ENCODE measurements around the gene FRMD6.

The FRMD6 gene

GRCh38 chr14:51730684-51731083 is 79.0 kb downstream of the FRMD6 start:
- H2BK5ac ChIP-seq (ENCODE audit: low read depth, low read length, poor library complexity, severe bottlenecking), result no peak overlapping the region
- H4K91ac ChIP-seq (ENCODE audit: low read length), result no peak overlapping the region
- H3K4me2 ChIP-seq (ENCODE audit: low read length, poor library complexity, severe bottlenecking), result no peak overlapping the region
- H2BK120ac ChIP-seq (ENCODE audit: low read depth, low read length), result no peak overlapping the region
- H2BK12ac ChIP-seq (ENCODE audit: low read length in 2 of 2), result no peak overlapping the region
- H2BK15ac ChIP-seq (ENCODE audit: low read depth, poor library complexity, severe bottlenecking), result no peak overlapping the region
- no peak overlapping the region for H3K23ac ChIP-seq (ENCODE audit: low read length in 2 of 2)
- no peak overlapping the region for H3K27ac ChIP-seq (ENCODE audit: low read length, poor library complexity, severe bottlenecking)
- H2AK5ac ChIP-seq (ENCODE audit: low read length, severe bottlenecking), result no peak overlapping the region
- H4K8ac ChIP-seq (ENCODE audit: low read length), result no peak overlapping the region
- H2AFZ ChIP-seq (ENCODE audit: low read depth, low read length), result no peak overlapping the region
- H3K4ac ChIP-seq (ENCODE audit: low read depth in 1 of 2, low read length in 2 of 2), result no peak overlapping the region
- no peak for DNase-seq
- H3K4me3 ChIP-seq (ENCODE audit: insufficient read depth in 1 of 2, low read depth in 1 of 2, low read length in 2 of 2), result no peak overlapping the region
- H3K27me3 ChIP-seq (ENCODE audit: control insufficient read depth in 1 of 2, insufficient read depth in 1 of 2, low read length in 2 of 2), result no peaks in the 10 kb centered on the region
- no peak overlapping the region for H3K14ac ChIP-seq (ENCODE audit: low read length in 2 of 2)
- H3K18ac ChIP-seq (ENCODE audit: low read depth in 1 of 2, low read length in 2 of 2), result no peak overlapping the region
- no peak overlapping the region for H3K9ac ChIP-seq (ENCODE audit: low read length)
- peaks cover 1% of the 10 kb centered on the region for H3K4me1 ChIP-seq (ENCODE audit: control insufficient read depth, insufficient read depth, low read depth, low read length)
- no peaks in the 10 kb centered on the region for H3K9me3 ChIP-seq (ENCODE audit: control insufficient read depth, low read length)
- 100% methylated on average over 1 of the region's 2 CpGs for WGBS
- H3K79me1 ChIP-seq (replicated peaks; ENCODE audit: low read length, poor library complexity, severe bottlenecking), result peaks cover 1% of the 10 kb centered on the region
- peaks cover 8 to 58% of the 10 kb centered on the region in 2 experiments for H3K36me3 ChIP-seq (ENCODE audit: control insufficient read depth in 1 of 2, insufficient read depth in 2 of 2, low read depth in 1 of 2, low read length in 2 of 2)

- Histone ChIP-seq H3K9ac (ENCODE audit: low read length) (no peak overlapping the region), H3K4me3 (ENCODE audit: insufficient read depth in 1 of 2, low read depth in 1 of 2, low read length in 2 of 2) (no peak overlapping the region), H2BK120ac (ENCODE audit: low read depth, low read length) (no peak overlapping the region), H2BK15ac (ENCODE audit: low read depth, poor library complexity, severe bottlenecking) (no peak overlapping the region), H3K4me1 (ENCODE audit: control insufficient read depth, insufficient read depth, low read depth, low read length) (no peaks in the 10 kb centered on the region), H3K4ac (ENCODE audit: low read depth in 1 of 2, low read length in 2 of 2) (peak overlapping the region in 1 of 2 experiments; percentile 24), H3K23ac (ENCODE audit: low read length in 2 of 2) (no peak overlapping the region), H3K9me3 (ENCODE audit: control insufficient read depth, low read length) (no peaks in the 10 kb centered on the region), H4K91ac (ENCODE audit: low read length) (no peak overlapping the region), H3K18ac (ENCODE audit: low read depth in 1 of 2, low read length in 2 of 2) (no peak overlapping the region), H3K79me1 (replicated peaks; ENCODE audit: low read length, poor library complexity, severe bottlenecking) (no peaks in the 10 kb centered on the region), H3K4me2 (ENCODE audit: low read length, poor library complexity, severe bottlenecking) (no peak overlapping the region), H4K8ac (ENCODE audit: low read length) (no peak overlapping the region), H2AFZ (ENCODE audit: low read depth, low read length) (no peak overlapping the region), H3K27ac (ENCODE audit: low read length, poor library complexity, severe bottlenecking) (no peak overlapping the region), H2BK12ac (ENCODE audit: low read length in 2 of 2) (no peak overlapping the region), H3K27me3 (ENCODE audit: control insufficient read depth in 1 of 2, insufficient read depth in 1 of 2, low read length in 2 of 2) (no peaks in the 10 kb centered on the region), H2AK5ac (ENCODE audit: low read length, severe bottlenecking) (no peak overlapping the region), H2BK5ac (ENCODE audit: low read depth, low read length, poor library complexity, severe bottlenecking) (no peak overlapping the region), H3K36me3 (ENCODE audit: control insufficient read depth in 1 of 2, insufficient read depth in 2 of 2, low read depth in 1 of 2, low read length in 2 of 2) (peaks cover 5 to 39% of the 10 kb centered on the region in 2 experiments), H3K14ac (ENCODE audit: low read length in 2 of 2) (no peak overlapping the region)
- WGBS, result 90% methylated on average over 4 of the region's 4 CpGs
- no peak for DNase-seq
Measured at GRCh38 chr14:51732494-51733112, 80.9 kb downstream of the FRMD6 start.

GRCh38 chr14:51733147-51733546 is 81.4 kb downstream of the FRMD6 start:
- no peaks in the 10 kb centered on the region for H3K79me1 ChIP-seq (replicated peaks; ENCODE audit: low read length, poor library complexity, severe bottlenecking)
- WGBS, result no CpG with 5 or more reads among the region's 1 CpG
- H3K18ac ChIP-seq (ENCODE audit: low read depth in 1 of 2, low read length in 2 of 2), result no peak overlapping the region
- no peak overlapping the region for H2BK120ac ChIP-seq (ENCODE audit: low read depth, low read length)
- no peak overlapping the region for H4K8ac ChIP-seq (ENCODE audit: low read length)
- H2BK5ac ChIP-seq (ENCODE audit: low read depth, low read length, poor library complexity, severe bottlenecking), result no peak overlapping the region
- H3K4me2 ChIP-seq (ENCODE audit: low read length, poor library complexity, severe bottlenecking), result no peak overlapping the region
- no peak for DNase-seq
- H3K4ac ChIP-seq (ENCODE audit: low read depth in 1 of 2, low read length in 2 of 2), result no peak overlapping the region
- H3K14ac ChIP-seq (ENCODE audit: low read length in 2 of 2), result no peak overlapping the region
- H3K36me3 ChIP-seq (ENCODE audit: control insufficient read depth in 1 of 2, insufficient read depth in 2 of 2, low read depth in 1 of 2, low read length in 2 of 2), result peaks cover 3 to 33% of the 10 kb centered on the region in 2 experiments
- no peak overlapping the region for H4K91ac ChIP-seq (ENCODE audit: low read length)
- no peaks in the 10 kb centered on the region for H3K9me3 ChIP-seq (ENCODE audit: control insufficient read depth, low read length)
- no peak overlapping the region for H3K4me3 ChIP-seq (ENCODE audit: insufficient read depth in 1 of 2, low read depth in 1 of 2, low read length in 2 of 2)
- no peak overlapping the region for H2BK12ac ChIP-seq (ENCODE audit: low read length in 2 of 2)
- H2BK15ac ChIP-seq (ENCODE audit: low read depth, poor library complexity, severe bottlenecking), result no peak overlapping the region
- H3K23ac ChIP-seq (ENCODE audit: low read length in 2 of 2), result no peak overlapping the region
- H2AK5ac ChIP-seq (ENCODE audit: low read length, severe bottlenecking), result no peak overlapping the region
- H3K9ac ChIP-seq (ENCODE audit: low read length), result no peak overlapping the region
- no peak overlapping the region for H2AFZ ChIP-seq (ENCODE audit: low read depth, low read length)
- H3K27me3 ChIP-seq (ENCODE audit: control insufficient read depth in 1 of 2, insufficient read depth in 1 of 2, low read length in 2 of 2), result no peaks in the 10 kb centered on the region
- no peaks in the 10 kb centered on the region for H3K4me1 ChIP-seq (ENCODE audit: control insufficient read depth, insufficient read depth, low read depth, low read length)
- no peak overlapping the region for H3K27ac ChIP-seq (ENCODE audit: low read length, poor library complexity, severe bottlenecking)

- no peak overlapping the region for H2BK12ac ChIP-seq (ENCODE audit: low read length in 2 of 2)
- H3K27me3 ChIP-seq (ENCODE audit: control insufficient read depth in 1 of 2, insufficient read depth in 1 of 2, low read length in 2 of 2), result no peaks in the 10 kb centered on the region
- H3K9ac ChIP-seq (ENCODE audit: low read length), result no peak overlapping the region
- WGBS, result 84% methylated on average over 3 of the region's 4 CpGs
- no peak overlapping the region for H2AFZ ChIP-seq (ENCODE audit: low read depth, low read length)
- no peak for DNase-seq
- no peak overlapping the region for H3K4me2 ChIP-seq (ENCODE audit: low read length, poor library complexity, severe bottlenecking)
- H3K14ac ChIP-seq (ENCODE audit: low read length in 2 of 2), result no peak overlapping the region
- H2BK5ac ChIP-seq (ENCODE audit: low read depth, low read length, poor library complexity, severe bottlenecking), result no peak overlapping the region
- H4K8ac ChIP-seq (ENCODE audit: low read length), result no peak overlapping the region
- H3K23ac ChIP-seq (ENCODE audit: low read length in 2 of 2), result no peak overlapping the region
- no peak overlapping the region for H3K4me3 ChIP-seq (ENCODE audit: insufficient read depth in 1 of 2, low read depth in 1 of 2, low read length in 2 of 2)
- no peak overlapping the region for H4K91ac ChIP-seq (ENCODE audit: low read length)
- H2BK15ac ChIP-seq (ENCODE audit: low read depth, poor library complexity, severe bottlenecking), result no peak overlapping the region
- no peak overlapping the region for H2AK5ac ChIP-seq (ENCODE audit: low read length, severe bottlenecking)
- no peaks in the 10 kb centered on the region for H3K79me1 ChIP-seq (replicated peaks; ENCODE audit: low read length, poor library complexity, severe bottlenecking)
- H3K27ac ChIP-seq (ENCODE audit: low read length, poor library complexity, severe bottlenecking), result no peak overlapping the region
- peaks cover 0 to 6% of the 10 kb centered on the region in 2 experiments for H3K36me3 ChIP-seq (ENCODE audit: control insufficient read depth in 1 of 2, insufficient read depth in 2 of 2, low read depth in 1 of 2, low read length in 2 of 2)
- H3K18ac ChIP-seq (ENCODE audit: low read depth in 1 of 2, low read length in 2 of 2), result no peak overlapping the region
- no peak overlapping the region for H2BK120ac ChIP-seq (ENCODE audit: low read depth, low read length)
- no peak overlapping the region for H3K4ac ChIP-seq (ENCODE audit: low read depth in 1 of 2, low read length in 2 of 2)
- H3K9me3 ChIP-seq (ENCODE audit: control insufficient read depth, low read length), result no peaks in the 10 kb centered on the region
- H3K4me1 ChIP-seq (ENCODE audit: control insufficient read depth, insufficient read depth, low read depth, low read length), result no peaks in the 10 kb centered on the region
Measured at GRCh38 chr14:51735851-51736250, 84.1 kb downstream of the FRMD6 start.

Data from mesenchymal stem cell (in vitro differentiated cells and primary cell).